IPS-18c (cell line): ENCODE results near the gene UNC5A.

Experiments used
- H3K4me3 ChIP-seq: 2 replicates; pipeline ENCODE4 v1.7.0; 2013; ENCODE audit warnings: low read depth, mild to moderate bottlenecking, low read length, moderate library complexity; ENCODE audit not compliant: insufficient read depth
- H3K9me3 ChIP-seq: one replicate; pipeline ENCODE4 v1.6.1; 2013; ENCODE audit warnings: mild to moderate bottlenecking, low read length, moderate library complexity; ENCODE audit not compliant: control insufficient read depth, insufficient read depth

UNC5A gene

DNA sequence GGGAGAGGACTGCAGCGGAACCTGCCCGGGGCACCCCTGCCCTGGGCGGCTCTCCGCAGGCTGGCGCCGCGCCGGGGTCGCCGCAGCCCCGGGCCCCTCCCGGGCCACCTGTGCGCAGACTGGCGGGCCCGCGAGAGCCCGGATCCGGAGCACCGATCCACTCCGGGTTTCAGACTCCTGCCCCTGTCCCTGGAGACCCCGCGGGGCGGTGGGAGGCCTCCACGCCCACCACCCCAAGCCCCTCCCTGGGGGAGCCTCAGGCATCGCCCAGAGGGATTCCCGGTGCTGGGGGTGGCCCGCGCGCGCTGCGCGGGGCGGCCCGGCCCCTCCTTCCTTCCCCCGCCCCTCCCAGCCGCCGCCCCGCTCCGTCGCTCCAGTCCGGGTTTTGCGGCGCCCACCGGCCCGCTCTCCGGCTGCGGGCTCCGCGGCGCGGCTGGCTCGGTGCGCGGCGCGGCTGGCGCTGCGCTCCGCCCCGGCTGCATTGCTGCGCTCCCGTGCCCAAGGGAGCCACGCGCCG is at the start of gene UNC5A:
Gene UNC5A, plus strand, starts transcription at position 479 of the 517 bp plus-strand sequence. CDS start 192 bp downstream, outside the sequence.
- peak within 1 kb of the TSS; percentile 57 for H3K4me3 ChIP-seq

DNA sequence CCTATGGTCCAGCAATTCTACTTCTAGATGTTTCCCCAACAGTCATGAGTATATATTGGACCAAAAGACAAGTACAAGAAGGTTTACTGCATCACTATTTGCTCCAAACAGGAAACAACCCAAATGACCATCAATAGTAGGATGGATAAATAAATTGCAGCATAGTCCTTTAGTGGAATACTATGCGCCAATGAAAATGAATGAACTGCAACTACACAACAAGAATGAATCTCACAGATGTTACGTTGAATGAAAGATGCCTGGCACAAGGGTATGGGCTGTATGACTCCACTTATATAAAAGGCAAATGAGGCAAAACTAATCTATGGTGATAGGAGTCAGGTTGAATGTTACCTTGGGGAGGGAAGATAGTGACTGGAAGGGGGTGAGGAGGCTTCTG is 48.6 kb upstream of the UNC5A start:
- no peak overlapping the region for H3K4me3 ChIP-seq

More for the DNA sequence above, at the start of gene UNC5A:
- H3K9me3 ChIP-seq = no peaks in the 10 kb centered on the region

DNA sequence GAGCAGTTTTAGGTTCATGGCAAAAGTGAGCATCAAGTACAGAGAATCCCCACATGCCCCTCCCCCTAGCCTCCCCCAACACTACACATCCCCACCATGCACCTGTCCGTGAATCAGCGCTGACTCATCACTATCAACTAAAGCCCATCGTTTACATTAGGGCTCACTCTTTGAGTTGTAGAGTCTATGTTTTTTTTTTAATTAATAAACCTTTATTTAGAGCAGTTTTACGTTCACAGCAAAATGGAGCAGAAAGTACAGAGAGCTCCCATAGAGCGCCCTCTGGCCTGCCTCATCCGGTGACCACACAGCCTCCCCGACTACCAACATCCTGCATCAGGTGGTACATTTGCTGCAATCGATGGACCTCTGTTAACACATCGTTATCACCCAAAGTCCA is 47.9 kb upstream of the UNC5A start:
- no peak overlapping the region for H3K4me3 ChIP-seq
- H3K9me3 ChIP-seq = no peaks in the 10 kb centered on the region

More for the DNA sequence above, 48.6 kb upstream of the UNC5A start:
- H3K9me3 ChIP-seq = no peaks in the 10 kb centered on the region

DNA sequence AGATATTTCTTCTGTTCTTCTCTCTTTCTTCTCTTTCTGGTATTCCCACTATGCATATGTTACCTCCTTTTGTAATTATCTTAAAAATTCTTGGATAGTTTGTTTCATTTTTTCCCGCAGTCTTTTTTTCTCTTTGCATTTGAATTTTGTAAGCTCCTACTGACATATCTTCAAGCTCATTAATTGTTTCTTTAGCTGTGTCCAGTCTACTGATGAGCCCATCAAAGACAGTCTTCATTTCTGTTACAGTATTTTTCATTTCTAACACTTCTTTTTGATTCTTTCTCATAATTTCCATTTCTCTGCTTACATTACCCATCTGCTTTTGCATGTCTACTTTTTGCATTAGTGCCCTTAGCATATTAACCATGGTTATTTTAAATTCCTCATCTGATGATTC is 44.7 kb upstream of the UNC5A start:
- no peak overlapping the region for H3K4me3 ChIP-seq
- H3K9me3 ChIP-seq = no peaks in the 10 kb centered on the region

DNA sequence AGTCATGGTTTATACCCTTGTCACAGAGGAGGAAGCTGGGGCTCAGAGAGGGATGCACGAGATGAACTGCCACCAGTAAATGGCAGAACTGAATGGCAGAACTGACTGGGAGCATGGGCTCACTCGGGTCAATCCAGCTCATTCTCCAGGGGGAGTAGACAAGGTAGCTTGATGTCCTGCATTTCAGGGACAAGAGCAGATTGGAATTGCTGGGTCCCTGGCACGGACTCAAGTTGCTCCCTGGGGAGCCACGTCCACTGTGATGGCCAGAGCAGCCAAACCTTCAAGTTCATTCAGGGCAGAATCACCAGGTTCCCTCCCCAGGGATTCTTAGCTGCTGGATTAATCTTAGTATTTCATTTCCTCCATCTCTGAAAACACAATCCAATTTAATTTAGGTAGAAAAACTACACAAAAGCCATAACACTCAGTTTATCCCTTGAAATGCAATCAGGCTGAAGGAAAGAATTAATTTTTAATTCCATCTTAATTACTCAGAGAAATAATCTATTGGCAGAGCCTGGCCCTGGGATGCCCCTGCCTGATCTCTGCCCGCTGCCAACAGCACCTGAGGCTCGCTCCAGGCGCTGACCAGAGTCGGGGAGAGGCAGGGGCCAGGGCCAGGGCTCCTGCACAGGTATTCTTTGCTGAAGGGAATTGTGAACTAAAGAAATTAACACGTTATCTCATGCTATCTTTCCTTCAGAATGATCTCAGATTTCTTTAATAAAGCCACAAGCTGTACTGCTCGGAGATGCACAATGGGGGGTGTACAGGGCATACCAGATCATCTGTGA is 42.0 kb upstream of the UNC5A start:
- no peak overlapping the region for H3K4me3 ChIP-seq

DNA sequence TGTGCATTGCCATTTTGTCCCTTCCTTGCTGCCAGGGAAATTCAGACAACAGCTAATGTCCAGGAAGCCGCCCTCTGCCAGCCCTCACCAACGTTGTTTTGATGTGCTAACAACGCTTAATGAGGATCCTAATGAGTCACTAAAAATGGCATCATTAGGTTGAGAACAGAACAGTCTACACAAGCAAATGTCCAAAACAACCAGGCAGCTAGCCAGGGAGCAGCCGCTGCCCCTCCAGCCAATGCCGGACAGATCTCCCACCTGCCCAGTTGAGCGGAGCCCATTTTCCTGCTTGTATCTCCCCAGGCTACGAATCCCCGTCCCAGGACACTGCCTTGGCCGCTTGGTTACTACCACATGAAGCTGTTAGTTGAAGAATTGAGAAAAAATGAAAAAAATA is 40.4 kb upstream of the UNC5A start:
- Histone ChIP-seq H3K9me3 (peaks cover 5% of the 10 kb centered on the region), H3K4me3 (no peak overlapping the region)

More for the DNA sequence above, 42.0 kb upstream of the UNC5A start:
- H3K9me3 ChIP-seq = peaks cover 5% of the 10 kb centered on the region

DNA sequence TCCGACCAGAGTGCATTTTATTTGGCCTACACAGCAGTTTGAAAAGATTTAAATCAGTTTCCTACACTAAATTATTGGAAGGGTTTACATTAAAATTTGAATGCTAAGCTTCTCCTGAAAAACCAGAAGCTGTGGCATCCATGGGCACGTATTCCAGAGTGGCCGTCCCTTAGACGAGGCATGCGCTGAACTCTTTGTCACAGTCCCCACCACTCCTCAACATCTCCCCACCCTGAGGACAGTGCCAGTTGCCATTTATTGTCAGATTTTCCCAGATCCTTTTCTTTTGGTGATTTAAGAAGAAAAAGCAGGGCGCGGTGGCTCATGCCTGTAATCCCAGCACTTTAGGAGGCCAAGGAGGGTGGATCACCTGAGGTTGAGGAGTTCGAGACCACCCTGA is 39.9 kb upstream of the UNC5A start:
- no peak overlapping the region for H3K4me3 ChIP-seq

DNA sequence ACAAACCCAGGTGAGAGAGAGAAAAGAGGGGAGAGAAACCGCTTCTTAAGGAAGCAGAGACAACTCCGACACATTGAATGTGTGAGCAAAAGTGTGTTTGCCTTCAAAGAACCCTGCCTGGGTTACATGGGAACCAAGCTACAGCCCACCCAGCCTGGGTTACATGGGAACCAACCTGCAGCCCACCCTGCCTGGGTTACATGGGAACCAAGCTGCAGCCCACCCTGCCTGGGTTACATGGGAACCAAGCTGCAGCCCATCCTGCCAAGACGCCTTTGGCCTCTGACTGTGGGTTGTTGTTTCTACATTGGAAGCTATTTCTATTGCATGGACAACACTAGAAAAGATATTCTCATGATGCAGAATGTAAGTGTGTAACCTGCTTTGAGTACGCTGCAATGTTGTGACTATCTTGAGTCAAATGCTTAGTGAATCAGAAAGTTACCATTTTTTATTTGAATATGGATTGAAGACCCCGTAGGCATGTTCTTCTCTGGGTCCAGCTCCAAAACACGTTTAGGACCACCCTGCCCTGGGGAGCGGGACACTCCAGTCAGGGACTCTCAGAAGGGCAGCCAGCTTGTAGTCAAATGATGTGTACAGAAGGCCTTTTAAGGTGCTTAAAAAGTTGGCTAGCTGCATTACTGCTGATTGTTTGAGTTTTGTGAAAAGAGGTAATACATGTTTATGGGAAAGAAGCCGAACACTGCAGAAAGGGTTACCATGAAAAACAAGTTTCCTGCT is 39.1 kb upstream of the UNC5A start:
- H3K4me3 ChIP-seq = no peak overlapping the region
- peaks cover 5% of the 10 kb centered on the region for H3K9me3 ChIP-seq

More for the DNA sequence above, 39.9 kb upstream of the UNC5A start:
- peaks cover 5% of the 10 kb centered on the region for H3K9me3 ChIP-seq

DNA sequence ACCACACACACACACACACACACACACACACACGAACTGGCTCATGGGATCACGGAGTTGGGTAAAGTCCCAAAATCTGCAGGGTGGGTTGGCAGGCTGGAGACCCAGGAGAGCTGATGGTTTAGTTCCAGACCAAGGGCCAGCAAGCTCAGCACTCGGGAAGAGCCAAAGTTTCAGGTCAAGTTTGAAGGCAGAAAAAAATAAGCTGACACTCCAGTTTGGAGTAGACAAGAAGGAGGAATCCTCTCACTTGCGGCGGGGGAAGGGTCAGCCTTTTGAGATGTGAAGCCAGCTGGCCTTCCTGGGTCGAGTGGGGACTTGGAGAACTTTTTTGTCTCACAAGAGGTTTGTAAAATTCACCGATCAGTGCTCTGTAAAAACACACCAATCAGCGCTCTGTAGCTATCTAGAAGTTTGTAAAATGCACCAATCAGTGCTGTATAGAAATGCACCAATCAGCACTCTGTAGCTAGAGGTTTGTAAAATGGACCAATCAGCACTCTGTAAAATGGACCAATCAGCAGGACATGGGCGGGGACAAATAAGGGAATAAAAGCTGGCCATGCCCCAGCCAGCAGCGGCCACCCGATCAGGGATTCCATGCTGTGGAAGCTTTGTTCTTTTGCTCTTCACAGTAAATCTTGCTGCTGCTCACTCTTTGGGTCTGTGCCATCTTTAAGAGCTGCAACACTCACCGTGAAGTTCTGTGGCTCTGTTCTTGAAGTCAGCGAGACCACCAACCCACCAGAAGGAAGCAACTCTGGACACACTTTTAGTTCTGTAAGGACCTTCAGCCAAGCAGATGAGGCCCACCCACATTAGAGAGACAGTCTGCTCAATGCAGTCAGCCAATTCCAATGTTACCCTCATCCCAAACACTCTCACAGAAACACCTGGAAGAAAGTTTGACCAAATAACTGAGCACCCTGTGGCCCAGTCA is 37.8 kb upstream of the UNC5A start:
- no peak overlapping the region for H3K4me3 ChIP-seq
- peaks cover 5% of the 10 kb centered on the region for H3K9me3 ChIP-seq

DNA sequence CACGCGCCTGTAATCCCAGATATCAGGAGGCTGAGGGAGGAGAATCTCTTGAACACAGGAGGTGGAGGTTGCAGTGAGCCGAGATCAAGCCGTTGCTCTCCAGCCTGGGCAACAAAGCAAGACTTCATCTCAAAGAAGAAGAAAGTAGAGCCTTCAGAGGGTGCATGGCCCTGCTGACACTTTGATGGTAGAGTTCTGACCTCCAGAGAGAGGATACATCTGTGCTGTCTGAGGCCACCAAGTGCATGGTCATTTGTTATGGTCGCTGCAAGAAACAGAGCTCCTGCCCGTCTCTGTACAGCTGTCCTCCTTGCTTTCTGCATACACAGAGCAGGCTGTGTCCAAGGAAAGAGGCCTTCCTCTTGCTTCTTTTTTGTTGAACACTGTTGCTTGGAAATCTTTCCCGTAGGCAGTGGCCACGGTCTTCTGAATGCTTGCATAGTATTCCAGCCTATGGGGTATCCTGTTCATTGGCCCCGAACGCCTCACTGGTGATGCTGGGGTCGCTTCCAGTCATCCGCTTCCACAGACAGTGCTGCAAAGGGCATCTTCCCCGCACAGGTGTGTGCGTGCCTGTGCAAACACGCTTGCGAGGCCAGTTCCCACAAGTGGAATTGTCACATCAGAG is 36.8 kb upstream of the UNC5A start:
- Histone ChIP-seq H3K4me3 (no peak overlapping the region), H3K9me3 (peaks cover 5% of the 10 kb centered on the region)

DNA sequence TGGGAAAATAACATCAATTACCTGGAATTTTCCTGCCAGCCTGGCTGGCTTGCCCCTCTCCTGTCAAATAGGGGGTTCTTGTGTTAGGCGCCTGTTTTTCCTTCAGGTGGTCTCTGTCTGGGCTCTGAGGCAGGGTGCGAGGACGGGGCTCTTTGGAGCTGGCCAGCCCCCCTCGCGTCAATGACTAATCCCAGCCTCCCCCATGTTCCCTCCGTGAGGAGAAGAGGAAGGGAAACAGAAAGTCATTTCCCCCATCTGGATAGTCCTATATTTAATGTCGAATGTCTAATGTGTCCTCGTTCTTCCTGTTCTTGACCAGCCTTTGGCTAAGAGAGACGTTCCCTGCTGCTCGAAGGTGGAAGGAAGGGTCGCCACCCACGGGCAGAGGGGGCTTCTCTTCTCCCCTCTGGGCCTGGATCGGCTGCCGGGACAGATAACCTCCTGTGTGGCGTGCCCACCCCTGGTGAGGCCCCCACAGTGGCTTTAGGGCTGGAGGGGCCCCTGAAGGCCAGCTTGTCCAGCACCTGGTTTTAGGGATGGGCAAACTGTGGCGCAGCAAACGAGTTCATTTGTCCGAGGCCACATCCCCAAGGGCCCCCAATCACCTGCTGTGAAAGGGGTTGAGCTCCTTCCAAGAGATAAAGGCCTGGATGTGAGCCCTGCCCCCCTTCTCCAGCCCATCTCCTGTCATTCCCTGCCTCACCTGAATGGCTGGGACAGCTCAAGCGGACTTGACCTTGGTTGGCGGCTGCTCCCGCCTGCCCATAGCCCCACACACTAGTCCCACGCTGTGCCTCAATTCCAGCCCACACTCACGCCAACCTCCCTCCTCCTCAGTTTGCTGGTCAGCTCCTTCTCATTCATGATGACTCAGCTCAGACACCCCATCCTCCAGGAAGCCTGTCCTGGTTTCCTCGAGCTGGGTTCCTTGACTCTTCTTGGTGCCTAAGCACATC is 35.9 kb upstream of the UNC5A start:
- H3K4me3 ChIP-seq = no peak overlapping the region
- peaks cover 5% of the 10 kb centered on the region for H3K9me3 ChIP-seq

DNA sequence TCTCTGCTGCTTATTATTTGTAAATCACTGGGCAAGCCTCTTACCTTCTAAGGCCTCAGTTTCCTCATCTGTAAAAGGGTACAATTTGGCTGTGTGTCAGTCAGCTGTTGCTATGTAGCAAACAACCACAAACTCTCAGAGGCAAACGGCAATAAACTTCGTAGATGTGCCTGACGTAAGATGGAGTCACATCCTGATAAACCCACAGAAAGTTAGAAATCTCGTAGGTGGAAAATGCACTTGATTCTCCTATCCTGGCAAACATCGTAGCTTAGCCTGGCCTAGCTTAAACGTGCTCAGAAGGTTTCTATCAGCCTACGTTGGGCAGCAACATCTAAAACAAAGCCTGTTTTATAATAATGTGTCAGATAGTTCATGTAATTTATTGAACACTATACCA is 35.0 kb upstream of the UNC5A start:
- Histone ChIP-seq H3K9me3 (peaks cover 5% of the 10 kb centered on the region), H3K4me3 (no peak overlapping the region)

DNA sequence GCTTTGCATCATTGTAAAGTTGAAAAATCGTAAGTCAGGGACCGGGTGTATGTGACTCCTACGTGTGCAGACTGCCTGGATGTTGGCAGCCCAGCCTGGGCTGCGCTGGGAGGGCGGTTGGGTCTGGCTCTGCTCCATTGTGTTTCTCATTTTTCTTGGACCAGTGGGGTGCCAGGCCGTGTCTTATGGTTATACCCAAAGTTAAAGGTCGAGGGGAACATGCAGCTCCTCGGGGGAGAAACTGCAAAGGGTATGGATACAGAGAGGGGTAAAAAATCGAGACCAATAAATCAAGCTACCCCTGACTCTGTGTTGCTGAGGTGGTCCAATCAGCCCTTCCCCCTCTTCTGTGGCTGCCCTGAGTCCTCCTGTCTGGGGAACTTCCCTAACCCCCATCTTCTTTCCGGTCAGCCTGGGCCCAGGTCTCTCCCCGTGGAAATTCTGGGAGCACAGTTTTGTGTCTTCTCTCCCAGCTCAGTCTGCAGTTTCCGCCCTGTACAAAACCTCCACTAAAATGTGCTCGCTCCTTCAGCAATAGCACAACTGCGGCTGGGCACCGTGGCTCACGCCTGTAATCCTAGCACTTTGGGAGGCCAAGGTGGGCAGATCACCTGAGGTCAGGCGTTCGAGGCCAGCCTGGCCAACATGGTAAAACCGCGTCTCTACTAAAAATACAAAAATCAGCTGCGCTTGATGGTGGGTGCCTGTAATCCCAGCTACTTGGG is 34.1 kb upstream of the UNC5A start:
- H3K9me3 ChIP-seq = peaks cover 5% of the 10 kb centered on the region
- no peak overlapping the region; the same call in 1 of the 2 replicates for H3K4me3 ChIP-seq

DNA sequence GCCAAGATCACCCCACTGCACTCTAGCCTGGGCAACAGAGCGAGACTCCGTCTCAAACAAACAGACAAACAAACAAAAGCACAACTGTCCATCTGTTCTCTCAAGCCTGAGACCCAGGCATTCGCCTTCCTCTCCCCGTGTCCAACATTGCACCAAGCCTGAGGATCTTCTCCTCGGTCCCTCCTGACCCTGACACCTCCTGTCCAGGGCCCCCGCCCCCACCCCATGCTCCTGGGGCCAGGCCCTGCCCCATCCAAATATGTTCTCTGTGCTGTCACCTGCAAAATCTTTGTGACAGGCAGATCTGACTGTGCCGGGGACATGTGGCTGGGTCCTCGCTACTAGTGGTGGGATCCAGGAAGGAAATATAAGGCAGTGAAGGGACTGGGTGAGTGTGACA is 33.4 kb upstream of the UNC5A start:
- Histone ChIP-seq H3K4me3 (no peak overlapping the region), H3K9me3 (peaks cover 5% of the 10 kb centered on the region)

DNA sequence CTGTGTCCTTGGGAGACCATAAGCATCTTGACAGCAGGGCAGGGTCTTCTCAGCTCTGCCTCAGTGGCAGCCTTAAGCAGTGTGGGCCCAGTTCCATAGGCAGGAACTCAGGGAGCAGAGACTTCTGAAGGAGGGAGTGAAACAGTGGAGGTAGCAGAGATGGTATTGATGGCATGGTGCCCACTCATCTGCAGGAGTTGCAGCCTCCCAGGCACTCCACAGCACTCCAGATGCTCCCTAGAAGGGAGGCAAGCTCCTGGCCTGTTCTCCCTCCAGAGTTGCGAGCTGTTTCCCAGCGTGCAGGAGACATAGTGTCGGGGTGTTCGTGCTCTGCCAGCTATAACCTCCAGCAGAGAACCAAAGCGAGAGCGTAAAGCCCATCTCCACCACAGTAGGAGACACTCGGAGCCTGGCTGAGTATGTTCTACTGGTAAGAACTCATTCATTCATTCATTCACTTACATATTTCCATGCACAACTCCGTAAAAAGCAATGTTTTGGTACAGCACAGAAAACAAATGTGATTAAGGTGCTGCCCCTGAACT is 31.4 kb upstream of the UNC5A start:
- H3K9me3 ChIP-seq = no peaks in the 10 kb centered on the region

More for the DNA sequence above, 31.4 kb upstream of the UNC5A start:
- no peak overlapping the region for H3K4me3 ChIP-seq
